NCI-H510A treated with DMSO at 0.1 percent for 48 hours (cell line): ENCODE data around the gene ARID5B.

Source experiments
- DNase-seq: peaks from one replicate; lab custom pipeline; 2025; lab: John Stamatoyannopoulos, UW

Gene ARID5B

DNA sequence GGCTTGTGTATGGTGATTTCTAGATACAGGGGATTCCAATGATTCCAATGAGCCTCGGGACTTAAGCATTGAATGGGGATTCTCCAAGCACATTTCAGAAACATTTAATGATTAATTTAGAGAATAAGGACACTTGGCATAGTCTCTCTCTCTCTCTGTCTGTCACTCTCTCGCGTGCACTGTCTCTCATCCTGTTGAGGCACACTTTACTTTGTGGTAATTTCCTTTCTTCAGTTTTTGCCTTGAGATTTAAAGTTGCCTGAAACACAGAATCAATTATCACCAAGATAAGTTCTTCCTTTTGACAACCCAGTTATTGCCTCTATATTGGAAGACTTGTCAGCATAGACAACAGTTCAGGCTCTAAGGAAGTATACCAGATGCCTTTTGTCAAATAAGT is 131.6 kb downstream of the ARID5B start:
- DNase-seq: no peak

DNA sequence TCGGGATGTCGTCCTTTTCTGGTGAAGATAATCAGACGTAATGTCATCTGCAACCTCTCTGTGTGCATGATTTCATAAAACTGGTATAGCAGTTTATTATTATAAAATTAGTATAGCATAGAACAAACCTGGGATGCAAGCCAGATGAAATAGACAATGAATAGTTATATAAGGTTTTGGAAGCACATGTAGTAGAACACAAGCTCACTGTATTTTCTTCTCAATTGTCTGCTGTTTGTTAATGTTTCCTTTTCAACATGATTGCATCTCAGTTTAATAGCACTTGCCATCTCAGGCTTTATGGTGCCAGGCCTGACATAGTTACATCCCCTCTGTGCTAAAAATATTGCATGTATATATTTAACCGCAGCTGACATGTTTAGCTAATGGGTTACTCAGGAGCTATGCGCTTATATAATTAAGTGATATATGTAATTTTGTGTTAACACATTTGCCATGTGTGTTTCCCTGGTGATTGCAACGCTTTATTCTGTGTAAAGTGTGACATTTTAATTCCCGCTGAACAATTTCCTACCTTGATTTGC is 132.7 kb downstream of the ARID5B start:
- DNase-seq: no peak

GRCh38 chr10:62036186-62037081 is 134.9 kb downstream of the ARID5B start:
- no peak for DNase-seq

DNA sequence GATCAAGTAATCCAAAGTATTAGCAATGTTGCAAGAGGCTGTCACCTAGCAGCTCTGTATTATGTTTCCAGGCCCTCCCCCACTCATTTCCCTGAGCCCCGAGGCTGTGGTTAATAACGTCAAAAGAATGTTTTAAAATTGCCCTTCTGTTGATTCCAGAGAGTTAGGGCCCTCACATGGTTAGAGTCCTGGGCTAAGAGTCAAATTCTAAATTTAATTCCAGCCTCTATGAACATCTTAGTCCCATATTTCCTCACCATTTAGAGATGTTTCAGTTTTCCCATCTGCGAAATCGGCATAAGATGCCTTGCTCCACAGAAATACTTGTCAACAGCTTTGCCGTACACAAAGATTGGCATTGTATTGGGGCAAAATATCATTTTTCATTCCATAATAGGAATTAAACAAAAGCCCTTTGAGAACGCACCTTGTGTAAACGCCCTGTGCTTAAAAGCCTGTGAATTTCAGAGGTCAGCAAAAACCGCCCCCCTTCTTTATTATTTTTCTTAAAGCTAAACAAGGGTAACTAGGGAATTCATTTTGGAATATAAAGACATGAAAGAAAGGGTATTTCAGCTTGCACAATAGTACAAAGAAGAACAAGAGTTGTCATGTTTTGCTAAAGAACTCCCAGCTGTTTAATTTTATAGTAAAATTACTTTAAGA is 135.8 kb downstream of the ARID5B start:
- DNase-seq: no peak

DNA sequence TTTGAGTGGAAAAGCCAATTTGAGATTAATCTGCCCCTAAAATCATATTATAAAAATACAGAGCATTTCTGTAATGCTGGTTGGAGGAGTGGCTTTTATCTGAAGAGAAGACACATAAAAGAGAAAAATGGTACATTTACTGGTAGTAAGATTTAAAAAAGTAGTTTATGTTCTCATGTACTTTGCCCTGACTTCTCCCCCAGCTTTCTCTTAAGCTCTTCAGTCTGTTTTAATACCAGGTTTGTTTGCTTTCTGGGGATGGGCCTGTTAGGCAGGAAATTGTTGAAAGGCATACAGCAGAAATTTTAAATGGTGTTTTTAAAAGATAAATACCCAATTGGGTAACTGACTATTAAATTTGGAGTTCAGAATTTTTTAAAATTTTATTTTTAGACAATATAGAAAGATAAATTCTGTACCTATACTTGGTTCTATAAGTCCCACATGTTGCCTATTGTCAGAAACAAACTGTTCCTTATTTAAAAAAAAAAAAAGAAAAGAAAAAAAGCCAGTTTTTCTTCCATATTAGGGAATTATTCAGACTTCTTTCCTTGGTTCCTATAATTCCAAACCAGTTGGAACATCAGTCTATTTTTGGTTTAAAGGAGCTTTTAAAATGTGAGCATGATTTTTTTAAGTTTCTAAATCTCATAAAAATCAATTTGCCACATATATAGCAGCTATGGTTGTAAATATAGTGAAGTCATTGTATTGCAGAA is 136.6 kb downstream of the ARID5B start:
- DNase-seq: peak; percentile 27

- DNase-seq: peak; percentile 53
These were observed 137.2 kb downstream of the ARID5B start for GRCh38 chr10:62038609-62039190.

- DNase-seq: no peak
These were observed 138.5 kb downstream of the ARID5B start for GRCh38 chr10:62039954-62040353.

DNA sequence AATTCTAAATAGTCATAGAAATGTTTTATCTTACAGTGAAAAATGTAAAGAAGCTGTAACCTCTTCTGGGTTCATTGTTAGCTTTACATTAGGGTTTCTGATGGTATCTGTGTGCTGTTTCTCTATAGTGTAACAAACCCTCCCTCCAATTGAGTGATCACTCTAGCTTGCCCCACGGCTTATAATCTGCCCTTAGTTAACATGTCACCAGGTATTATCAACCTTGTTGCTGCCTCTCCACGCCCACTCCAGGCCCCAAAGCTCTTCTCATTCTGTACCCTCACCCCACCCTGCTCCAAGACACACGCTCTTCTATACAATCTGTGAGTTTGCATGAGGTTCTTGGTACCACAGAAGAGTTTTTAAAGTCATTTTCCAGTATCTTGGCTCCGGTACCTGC is 139.4 kb downstream of the ARID5B start:
- DNase-seq: no peak

DNA sequence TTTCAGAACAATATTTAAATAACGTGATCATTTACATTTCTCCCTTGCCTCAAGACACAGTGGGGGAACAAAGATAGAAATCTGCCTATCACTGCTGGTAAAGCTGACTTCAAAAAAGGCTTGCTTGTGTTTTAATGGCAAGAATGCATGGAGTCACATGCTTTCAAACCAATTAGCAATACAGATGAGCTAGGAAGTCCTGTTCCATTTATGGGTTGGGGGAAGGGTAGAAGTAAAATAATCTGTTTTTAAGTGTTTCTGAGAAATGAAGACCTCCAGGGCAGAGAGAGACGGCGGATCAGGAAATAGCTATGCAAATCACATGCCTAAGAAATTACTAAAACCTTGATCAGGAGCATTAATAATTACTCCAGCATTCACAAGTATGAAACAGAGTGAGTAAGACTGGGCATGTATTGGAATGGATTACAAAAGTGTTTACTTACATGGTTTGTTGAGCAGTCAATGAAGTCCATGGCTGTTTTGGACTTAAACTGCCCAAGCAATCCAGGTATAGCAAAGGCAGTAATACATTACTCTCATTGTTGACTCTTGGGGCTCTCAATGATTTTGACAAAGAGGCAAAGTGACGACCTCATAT is 142.0 kb downstream of the ARID5B start:
- no peak for DNase-seq

DNA sequence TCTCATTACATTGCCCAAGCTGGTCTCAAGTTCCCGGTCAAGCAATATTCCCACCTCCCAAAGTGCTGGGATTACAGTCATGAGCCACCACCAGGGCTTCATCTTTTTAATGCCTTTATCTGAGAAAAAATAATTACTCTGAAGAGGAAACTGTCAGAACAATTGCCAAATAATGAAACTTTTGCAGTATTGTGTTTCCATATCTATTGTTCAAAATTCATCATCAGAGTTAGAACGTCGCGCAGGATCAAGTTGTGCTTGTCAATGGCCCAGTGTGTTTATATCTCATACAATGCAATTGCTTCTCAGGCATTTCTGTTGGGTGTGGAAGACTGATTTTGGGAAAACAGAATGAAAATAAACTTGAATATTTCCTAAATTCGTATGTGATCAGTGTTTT is 143.1 kb downstream of the ARID5B start:
- DNase-seq: no peak

- DNase-seq: no peak
These were observed 144.4 kb downstream of the ARID5B start for GRCh38 chr10:62045765-62046521.

- no peak for DNase-seq
These were observed 145.2 kb downstream of the ARID5B start for GRCh38 chr10:62046522-62047227.

DNA sequence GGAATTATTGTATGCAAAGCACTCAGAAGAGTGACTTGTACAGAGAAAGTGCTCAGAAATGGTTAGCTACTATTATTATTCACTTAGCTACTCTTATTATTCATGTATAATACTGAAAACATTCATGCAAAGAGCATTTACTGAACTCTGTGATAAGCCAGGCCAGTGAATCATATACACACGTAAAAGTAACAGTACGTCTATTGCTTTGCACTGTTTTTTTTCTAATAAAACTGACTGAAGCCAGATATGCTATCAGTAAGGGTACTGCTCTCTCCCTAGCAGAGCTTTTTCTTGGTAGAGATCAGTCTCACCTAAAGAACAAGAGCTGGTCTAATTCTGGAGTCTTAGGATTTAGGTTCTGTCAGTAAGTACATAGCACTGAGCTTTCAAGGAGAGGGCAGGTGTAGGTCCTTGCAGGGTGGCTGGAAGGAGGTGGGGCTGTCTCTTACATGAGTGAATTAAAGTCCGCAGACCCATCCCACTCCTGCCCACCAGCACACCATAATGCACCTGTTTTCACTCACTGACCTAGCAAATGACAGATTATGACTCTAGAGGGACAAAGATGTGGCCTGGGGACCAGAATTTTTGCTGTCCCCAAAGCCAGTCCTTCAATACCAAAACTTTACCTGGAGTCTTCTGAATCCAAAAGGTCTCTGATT is 145.9 kb downstream of the ARID5B start:
- DNase-seq: no peak

- peak; percentile 24 for DNase-seq
These were observed 146.5 kb downstream of the ARID5B start for GRCh38 chr10:62047960-62048383.

DNA sequence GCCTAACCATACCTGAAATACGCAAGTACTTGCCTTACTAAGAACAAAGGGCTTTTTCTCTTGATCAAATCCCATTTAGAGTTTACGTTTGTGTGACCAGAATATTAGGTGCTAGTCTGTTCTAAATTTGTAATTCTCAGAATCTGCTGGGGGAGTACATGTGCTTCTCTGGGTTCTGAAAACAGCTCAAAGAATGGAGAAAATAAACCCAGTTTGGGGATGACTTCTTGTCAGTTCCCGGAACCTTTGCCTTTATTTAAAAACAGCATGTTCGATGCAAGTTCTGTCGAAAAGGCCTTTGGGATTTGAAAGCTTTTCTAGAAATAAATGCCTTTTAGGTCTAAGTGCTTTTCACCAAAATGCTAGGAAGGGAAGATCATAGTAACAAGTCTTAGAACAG is 147.0 kb downstream of the ARID5B start:
- DNase-seq: no peak

- DNase-seq: peak; percentile 36
These were observed 147.6 kb downstream of the ARID5B start for GRCh38 chr10:62048919-62049623.

- no peak for DNase-seq
These were observed 148.3 kb downstream of the ARID5B start for GRCh38 chr10:62049624-62050345.

DNA sequence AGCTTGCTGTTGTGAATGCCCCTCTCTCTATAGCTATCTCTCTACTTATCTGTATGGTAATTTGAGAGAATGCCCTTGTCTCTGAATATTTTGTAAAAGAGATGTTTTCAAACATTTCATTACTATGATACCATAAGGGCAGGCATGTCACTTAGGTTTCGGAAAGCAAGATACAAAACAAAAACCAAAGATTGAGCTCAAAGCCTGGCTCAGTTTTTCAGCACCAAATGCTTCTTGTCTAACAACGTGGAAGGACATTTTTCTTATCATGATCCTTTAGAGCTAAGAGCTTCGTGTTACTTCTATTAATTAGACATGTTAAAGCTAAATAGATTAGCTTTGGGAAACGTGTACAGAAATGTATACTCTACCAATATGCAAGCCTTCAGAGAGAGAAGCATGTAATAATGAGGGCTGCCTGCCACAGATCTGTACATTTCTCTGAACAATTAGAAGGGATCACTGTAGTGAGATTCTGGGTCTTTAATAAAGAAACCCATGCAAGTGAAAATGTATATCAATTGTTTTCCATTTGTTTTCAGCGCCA is 148.9 kb downstream of the ARID5B start:
- no peak for DNase-seq
